ENCODE measurements around the gene MAP6.
A peak's percentile ranks its signal among the peaks of the same experiment; 100 is the strongest.

MAP6 gene

DNA sequence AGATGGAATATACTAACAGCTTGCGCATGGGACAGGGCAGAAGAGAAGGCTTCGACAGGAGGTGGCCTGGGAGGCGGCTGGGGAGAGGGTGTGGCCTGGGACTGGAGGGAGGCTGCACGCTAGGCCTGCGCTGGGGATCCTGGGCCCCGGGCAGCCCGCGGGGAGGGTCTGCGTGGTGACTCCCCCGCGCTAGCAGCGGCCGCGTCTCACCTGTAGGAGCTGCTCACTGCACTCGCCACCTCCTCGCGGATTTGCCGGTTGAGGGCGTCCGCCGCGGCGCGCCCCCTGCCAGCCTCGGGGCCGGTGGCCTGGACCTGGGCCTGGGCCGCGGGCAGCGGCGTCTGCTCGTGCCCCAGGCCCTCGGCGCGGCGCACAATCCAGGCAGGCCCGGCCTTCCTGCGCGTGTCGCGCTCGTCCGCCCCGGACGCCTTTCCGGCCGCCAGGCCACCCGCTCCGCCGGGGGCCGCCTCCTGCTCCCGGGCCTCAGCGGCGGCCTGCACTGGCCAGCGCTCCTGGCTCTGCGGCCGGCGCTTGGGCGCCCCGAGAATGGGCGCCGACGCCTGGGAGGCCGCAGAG, 1.5 kb downstream of the MAP6 start:
- H3K4me3 ChIP-seq (replicated peaks; ENCODE audit: low read depth, low read length), result peak overlapping the region; percentile 24
- DNase-seq (ENCODE audit: extremely low read depth, low read depth), result no peak
- TF ChIP-seq, protein P1, sequence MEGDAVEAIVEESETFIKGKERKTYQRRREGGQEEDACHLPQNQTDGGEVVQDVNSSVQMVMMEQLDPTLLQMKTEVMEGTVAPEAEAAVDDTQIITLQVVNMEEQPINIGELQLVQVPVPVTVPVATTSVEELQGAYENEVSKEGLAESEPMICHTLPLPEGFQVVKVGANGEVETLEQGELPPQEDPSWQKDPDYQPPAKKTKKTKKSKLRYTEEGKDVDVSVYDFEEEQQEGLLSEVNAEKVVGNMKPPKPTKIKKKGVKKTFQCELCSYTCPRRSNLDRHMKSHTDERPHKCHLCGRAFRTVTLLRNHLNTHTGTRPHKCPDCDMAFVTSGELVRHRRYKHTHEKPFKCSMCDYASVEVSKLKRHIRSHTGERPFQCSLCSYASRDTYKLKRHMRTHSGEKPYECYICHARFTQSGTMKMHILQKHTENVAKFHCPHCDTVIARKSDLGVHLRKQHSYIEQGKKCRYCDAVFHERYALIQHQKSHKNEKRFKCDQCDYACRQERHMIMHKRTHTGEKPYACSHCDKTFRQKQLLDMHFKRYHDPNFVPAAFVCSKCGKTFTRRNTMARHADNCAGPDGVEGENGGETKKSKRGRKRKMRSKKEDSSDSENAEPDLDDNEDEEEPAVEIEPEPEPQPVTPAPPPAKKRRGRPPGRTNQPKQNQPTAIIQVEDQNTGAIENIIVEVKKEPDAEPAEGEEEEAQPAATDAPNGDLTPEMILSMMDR (IDR thresholded peaks at IDR 0.05; ENCODE audit: low read depth, low read length, missing control alignments), result no peak

DNA sequence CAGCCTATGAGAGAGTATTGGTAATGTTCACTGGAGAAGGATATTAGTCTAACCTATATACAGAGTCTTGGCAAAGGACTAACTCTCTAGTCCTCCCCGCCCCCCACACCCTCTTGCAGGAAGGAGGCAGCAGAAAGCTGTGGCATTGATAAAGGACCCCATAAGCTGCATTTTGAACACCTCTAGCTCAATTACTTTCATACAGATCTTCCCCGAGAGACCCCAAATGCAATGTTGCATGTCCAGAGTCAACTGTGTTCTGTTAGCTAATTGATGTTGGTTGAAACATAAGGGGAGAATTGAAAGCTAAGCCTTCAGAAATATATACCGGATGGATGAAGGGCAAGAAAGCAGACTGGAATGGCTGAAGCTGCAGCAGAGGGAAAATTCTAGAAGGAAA, 2.8 kb downstream of the MAP6 start:
- no peak for DNase-seq (ENCODE audit: extremely low read depth, low read depth)
- TF ChIP-seq, protein P1 (IDR thresholded peaks at IDR 0.05; ENCODE audit: low read depth, low read length, missing control alignments), result no peak
- no peak overlapping the region for H3K4me3 ChIP-seq (replicated peaks; ENCODE audit: low read depth, low read length)

DNA sequence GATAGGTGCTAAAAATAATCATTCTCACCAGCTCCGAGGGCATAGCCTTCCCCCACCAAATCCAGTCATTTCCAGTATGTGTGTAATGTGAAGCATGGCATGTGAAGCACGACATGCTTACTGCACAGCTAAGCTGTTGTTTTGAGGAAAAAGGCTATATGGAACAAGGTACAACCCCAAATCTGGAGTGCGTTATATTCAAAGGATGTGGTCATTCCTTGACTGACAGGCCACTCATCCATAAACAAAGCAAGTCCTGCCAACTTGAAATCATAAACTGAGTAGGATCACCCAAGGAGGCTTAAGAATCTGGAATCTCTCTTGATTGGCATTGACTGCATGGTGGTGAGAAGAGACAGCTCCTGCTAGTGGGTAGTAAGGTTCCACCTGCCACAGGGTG, 3.7 kb downstream of the MAP6 start:
- TF ChIP-seq, protein P1 (IDR thresholded peaks at IDR 0.05; ENCODE audit: low read depth, low read length, missing control alignments), result no peak
- DNase-seq (ENCODE audit: extremely low read depth, low read depth), result no peak
- no peak overlapping the region for H3K4me3 ChIP-seq (replicated peaks; ENCODE audit: low read depth, low read length)

DNA sequence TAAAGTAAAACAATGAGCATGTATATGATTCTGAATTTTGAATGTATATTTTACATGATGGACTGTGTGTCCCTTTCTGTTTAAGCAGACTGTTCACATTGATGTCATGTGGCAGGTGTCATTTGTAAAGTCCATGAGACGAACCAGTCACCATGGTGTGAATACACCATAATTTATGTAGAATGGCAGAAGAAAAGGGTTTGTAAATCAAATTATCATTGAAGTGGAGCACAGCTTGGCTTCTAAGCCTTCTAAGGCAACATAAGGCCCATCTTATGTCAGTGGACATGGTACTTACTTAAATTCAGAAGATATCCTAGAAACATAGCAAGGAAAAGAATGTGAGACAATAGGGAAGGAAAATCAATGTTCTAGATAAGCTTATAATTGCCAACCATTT, 4.4 kb downstream of the MAP6 start:
- TF ChIP-seq, protein P1 (IDR thresholded peaks at IDR 0.05; ENCODE audit: low read depth, low read length, missing control alignments), result no peak
- H3K4me3 ChIP-seq (replicated peaks; ENCODE audit: low read depth, low read length), result no peak overlapping the region
- DNase-seq (ENCODE audit: extremely low read depth, low read depth), result no peak

DNA sequence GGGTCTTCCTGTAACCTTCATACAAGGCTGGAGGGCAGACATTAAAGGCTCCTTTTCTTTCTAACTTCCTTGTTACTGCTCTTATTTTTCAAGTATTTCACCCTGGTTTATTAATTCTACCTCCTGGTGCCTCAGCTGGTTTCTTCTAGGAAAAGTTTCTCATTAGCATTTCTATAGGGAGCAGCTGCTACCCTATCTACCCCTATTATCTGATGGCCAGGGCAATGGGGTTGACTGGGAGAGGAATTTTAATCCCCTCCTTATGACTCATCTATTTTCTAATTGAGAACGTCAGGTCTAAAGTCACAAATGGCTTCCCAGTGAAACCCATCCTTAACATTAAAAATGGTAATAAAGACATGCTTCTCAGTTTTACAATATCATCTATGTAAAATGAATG, 5.0 kb downstream of the MAP6 start:
- H3K4me3 ChIP-seq (replicated peaks; ENCODE audit: low read depth, low read length), result no peak overlapping the region
- TF ChIP-seq, protein P1 (IDR thresholded peaks at IDR 0.05; ENCODE audit: low read depth, low read length, missing control alignments), result no peak
- no peak for DNase-seq (ENCODE audit: extremely low read depth, low read depth)

DNA sequence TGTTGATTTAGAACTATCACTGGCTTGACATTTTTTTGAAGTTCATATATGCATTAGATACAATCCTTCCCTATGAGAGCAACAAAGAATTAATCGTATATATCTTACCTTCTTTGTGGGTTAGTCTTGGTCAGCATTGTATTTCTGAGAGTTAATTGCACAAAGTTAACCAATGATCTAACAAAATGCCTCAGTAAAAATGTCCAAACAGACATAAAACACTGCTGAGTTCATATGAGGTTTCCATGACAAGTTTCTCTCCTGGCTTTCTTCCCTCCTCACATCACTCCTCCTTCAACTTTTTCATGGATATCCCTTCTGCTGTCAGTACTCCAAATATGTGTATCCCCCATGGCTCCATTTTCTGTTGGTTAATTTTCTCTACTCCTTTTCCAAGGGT, 9.0 kb downstream of the MAP6 start:
- no peak overlapping the region for H3K4me3 ChIP-seq (replicated peaks; ENCODE audit: low read depth, low read length)
- no peak for DNase-seq (ENCODE audit: extremely low read depth, low read depth)
- TF ChIP-seq, protein P1 (IDR thresholded peaks at IDR 0.05; ENCODE audit: low read depth, low read length, missing control alignments), result no peak
